ENCODE data around the gene PCMTD2.

The PCMTD2 gene

DNA sequence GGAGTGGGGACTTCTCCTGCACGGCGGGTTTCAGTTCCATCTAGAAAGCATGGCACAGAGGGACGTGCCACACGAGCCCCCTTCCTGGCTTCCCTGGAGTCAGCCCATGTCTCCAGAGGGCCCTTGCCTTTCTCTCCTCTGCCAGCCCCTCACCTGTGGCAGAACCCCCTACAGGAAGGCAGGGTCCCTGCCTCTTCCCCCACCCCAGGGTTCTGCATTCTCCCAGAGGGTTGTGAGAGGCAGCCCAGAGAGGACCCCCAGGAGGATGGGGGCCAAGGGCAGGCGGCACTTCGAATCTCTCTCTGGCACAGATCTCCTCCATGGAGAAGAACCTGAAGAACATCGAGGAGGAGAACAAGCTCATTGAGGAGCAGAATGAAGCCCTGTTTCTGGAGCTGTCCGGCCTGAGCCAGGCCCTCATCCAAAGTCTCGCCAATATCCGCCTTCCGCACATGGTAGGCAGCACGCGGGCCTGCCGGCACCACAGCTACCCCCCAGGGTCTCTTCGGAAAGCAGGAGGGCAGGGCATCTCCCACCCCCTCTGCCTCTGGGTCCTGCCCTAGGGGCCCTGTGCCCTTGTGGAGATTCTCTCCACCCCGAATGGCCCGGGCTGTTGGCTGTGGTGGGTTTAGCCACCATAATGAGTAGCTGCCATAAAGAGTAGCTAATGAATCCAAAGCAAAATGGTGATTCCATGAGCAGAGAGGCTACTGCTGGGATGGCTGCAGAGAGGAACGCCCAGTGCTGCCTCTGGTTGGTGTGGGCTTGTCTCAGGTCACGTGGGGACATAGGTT is 15.9 kb upstream of the PCMTD2 start:
- DNase-seq = no peak

GRCh38 chr20:64240243-64241015 is 15.1 kb upstream of the PCMTD2 start:
- DNase-seq = no peak

DNA sequence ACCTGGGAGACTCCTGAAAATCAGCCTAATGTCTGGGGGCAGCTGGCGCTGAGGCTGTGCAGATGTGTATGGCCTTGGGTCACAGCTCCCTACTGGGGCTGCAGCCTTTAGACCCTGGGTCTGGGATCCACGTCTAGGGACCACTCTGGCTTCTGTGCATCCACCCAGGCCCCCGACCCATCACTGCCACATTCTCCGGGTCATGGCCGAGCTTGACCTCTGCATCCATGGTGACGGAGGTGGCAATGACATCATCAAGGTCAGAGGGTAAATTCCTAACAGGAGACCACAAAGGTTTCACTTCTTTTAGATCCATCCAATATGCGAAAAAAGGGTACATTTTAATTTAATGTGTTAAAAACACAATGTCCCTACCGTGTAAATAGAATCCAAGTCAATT is 14.5 kb upstream of the PCMTD2 start:
- DNase-seq = no peak

DNA sequence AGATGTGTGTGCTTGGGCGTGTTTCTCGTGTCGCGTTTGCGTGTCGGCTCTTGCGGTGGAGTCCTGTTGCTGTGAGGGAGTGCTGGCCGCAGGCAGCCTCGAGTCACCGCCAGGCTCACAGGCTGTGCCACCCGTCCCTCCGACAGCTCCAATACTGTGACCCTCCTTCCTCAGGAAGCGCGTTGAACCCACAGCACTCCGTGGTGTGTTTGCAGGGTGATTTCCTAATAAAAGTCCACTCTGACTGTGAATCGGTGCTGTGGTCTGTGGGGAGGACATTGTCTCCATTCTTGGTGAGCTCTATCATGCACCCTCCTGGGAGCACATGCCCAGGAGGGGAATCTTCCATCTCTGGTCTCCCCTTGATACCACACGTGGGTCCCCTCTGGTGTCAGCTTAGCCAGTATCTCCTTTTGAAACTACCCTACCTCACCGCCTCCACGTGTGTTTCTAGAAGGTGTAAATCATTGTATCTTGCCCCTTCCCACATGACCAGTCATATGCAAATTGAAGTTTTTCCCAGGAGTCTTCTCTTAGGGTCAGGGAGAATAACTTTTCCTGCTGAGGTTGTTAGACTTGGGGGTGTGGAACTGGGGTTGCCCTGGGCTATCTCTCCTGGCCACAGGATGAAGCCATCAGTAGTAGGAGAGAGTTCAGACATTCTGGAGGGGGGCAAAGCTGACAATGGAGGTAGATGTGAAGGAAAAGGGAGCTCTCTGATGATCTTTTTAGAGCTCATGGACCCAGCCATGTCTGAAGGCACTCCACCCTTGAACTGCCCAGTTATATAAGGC is 13.3 kb upstream of the PCMTD2 start:
- no peak for DNase-seq

DNA sequence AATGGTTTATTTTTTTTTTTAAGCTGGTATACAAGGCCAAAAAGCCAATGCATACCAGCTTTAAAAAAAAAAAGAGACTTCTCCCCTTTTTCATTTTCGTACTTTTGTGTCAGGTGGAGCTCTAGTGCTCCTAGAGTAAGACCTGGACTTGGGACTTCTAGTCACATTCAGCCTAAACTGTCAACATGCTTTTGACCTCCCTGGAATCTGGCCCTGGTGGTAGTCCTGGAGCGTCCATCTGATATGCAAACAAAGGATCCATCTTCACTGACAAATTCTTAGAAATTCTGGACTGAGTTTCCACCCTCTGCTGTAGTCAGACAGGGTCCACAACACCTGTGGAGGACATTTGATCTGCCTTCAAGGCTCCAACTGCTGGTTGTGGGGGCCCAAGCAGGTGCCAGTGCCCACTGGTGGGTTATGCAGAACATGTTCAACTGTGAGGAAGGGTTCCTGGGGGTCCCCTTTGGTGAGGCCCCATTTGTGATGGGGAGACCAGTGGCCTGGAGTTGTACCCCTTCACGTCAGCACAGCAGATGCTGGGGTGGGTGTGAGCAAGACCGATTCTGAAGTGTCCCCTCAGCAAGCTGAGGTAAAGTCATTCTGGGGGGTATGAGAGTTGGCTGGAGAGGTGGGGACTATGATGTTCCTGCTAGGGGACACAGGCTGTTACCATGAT is 12.6 kb upstream of the PCMTD2 start:
- DNase-seq = no peak

DNA sequence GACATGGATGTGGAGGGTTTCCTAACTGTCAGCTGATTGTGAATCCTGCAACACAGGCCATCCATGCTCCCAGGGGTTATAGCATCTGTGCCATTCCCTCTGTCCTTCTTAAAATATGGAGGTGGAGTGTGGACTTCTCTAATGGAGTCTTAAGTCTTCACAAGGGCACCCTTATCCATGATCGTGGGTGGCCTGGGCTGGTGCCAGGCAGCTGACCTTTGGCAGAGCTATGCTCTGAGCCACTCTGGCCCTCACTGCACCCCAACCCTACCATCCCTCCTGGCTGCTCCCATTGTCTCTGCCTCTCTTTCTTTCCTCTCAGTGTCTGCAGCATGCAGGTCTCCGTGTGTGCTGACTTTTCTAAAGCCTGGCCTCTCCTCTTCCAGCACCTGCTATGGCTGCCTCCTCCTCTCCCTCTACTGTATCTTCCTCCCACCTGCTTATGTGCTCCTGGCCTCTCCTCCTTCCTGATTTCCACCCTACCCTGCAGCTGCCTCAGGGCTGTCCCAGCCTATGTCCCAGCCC is 11.2 kb upstream of the PCMTD2 start:
- no peak for DNase-seq

DNA sequence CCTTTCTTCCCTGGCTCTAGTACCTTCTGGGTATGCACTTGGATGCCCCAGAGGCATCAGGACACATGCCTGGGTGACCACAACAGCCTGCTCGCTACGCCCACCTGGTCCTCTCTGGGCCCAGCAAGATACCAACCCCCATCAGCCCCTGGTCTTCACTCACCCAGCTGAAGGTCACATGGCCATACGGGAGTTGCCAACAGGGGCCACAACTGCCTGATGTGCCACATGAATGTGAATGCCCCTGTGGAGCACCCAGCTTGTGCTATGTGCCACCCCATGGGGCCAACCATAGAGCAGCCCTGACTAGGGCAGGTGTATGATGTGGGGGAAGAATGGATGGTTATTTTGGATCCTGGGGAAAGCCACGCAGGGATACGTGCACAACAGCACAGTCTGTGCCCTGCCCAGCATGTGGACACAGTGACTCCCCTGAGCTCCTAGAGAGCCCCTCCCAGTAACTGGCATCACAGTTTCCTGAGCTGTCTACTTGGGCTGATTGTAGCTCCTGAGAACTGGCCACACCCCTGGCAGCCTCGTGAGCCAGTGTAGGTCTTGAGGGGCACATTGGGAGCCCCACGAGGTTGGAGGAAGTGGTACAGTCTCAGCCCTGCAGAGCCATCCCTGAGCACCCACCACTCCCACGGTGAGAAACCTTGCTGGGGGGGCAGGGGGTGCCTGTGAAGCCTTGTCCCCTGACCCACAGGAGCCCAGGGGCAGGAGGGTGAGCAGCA is 10.5 kb upstream of the PCMTD2 start:
- DNase-seq = no peak

DNA sequence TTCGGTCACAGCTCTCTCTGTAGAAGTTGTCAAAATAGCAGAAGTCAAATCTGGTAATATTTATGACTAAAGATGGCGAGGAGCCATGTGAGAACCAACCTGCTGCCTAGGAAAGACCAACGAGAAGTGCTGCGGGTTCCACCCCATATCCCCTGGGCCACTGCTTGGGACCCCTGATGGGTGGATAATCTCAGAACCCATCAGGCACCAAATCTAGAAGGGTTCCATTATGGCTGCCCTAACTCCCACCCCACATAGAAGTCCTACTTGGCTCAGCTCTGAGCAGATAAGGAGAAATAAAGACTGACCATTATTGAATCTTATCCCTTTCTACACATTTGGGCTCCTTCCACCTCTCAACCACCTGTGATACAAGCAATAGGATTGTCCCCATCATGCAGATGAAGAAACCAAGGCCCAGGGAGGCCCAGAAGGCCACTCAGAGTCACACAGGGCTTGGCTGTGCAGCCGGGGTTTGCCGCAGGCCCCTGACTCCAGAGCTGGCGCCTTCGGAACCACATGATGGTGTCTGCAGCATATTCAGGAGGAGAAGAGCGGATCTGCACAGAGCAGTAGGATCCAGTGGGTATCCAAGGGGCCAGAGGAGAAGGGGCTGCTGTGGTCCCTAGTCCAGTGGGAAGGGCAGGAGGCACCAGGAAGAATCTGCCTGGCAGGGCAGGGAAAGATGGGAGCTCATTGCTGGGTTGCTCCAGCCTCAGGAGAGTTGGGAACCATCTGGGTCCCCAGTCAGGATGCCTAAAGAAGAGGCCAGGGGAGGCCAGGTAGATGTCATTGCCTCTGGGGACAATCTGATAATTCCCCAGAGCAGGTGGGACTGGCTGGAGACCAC is 9.6 kb upstream of the PCMTD2 start:
- DNase-seq = no peak

GRCh38 chr20:64246616-64247306 is 8.8 kb upstream of the PCMTD2 start:
- DNase-seq = no peak

- no peak for DNase-seq
Observed at GRCh38 chr20:64247307-64247618, 8.3 kb upstream of the PCMTD2 start.

GRCh38 chr20:64247970-64248841 is 7.3 kb upstream of the PCMTD2 start:
- peak; percentile 8 to 15 for DNase-seq

- no peak for DNase-seq
Observed at GRCh38 chr20:64250027-64250426, 5.5 kb upstream of the PCMTD2 start.

- no peak for DNase-seq
Observed at GRCh38 chr20:64253000-64253383, 2.6 kb upstream of the PCMTD2 start.

- DNase-seq = no peak
Observed at GRCh38 chr20:64253443-64253842, 2.1 kb upstream of the PCMTD2 start.

- no peak for DNase-seq
Observed at GRCh38 chr20:64254156-64254555, 1.4 kb upstream of the PCMTD2 start.

DNA sequence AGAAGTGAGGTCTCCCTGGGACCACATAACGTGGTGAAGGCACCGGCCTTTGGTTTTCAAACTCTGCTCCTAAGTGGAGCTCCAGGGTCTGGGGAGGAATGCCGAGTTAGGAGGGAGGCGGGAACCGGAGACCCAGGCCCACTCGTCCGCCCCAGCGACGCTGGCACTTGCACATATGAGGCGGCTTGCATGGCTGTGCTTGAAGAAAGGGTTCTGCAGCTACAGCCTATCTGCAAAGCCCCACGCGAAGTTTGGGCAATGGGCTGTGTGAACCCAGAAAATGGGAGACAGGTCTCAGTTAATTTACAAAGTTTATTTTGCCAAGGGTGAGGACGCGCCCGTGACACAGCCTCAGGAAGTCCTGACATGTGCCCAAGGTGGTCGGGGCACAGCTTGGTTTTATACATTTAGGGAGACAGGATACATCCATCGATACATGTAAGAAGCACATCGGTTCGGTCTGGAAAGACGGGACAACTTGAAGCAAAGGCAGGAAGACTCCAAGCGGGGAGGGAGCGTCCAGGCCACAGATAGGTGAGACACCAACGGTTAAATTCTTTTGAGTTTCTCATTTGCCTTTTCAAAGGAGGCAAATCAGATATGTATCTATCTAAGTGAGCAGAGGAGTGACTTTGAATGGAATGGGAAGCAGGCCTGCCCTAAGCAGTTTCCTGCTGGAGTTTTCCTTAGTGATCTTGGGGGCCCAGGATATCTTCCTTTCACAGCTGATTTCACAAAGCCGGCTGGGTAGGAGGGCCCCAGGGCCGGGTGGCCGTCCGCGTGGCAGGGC is 782 bp upstream of the PCMTD2 start:
- no peak for DNase-seq

GRCh38 chr20:64256282-64256935 is 861 bp downstream of the PCMTD2 start:
- no peak for DNase-seq

Measured in inflammatory macrophage (primary cell).